Transverse colon (tissue), 4 donors: ENCODE data around the gene RBM41. TPM values are rescaled to one million over a fixed set of nuclear protein-coding genes. Genes with fewer than 3 reads are reported as not detected.

ENCODE experiments used
- DNase-seq: peaks from one replicate; pipeline ENCODE4 v3.0.0-alpha.2; 2019
- H3K27ac ChIP-seq, 4 donors: fragments of 200-600 bp; sonication (generic); 2 replicates each; pipeline ENCODE4 v1.5.1; 2016 to 2018; ENCODE audit warnings: inconsistent platforms in 4 of 4
- H3K27me3 ChIP-seq: fragments of 200-600 bp; sonication (generic); 2 replicates; pipeline ENCODE4 v1.5.1; 2017; ENCODE audit warnings: inconsistent platforms
- H3K36me3 ChIP-seq, 4 donors: fragments of 200-600 bp; sonication (generic); 2 replicates each; pipeline ENCODE4 v1.5.1; 2017 to 2019; ENCODE audit warnings: inconsistent platforms in 4 of 4
- H3K4me1 ChIP-seq, 4 donors: fragments of 200-600 bp; sonication (generic); 2 replicates each; pipeline ENCODE4 v1.5.1; 2017 to 2020; ENCODE audit warnings: inconsistent platforms in 4 of 4
- H3K4me3 ChIP-seq, 4 donors: fragments of 200-600 bp; sonication (generic); 1 replicate in 1 of 4; 2 replicates in 3 of 4; pipeline versions ENCODE4 v1.5.1 to v1.6.1; 2017 to 2019; ENCODE audit warnings: inconsistent platforms in 4 of 4
- H3K9me3 ChIP-seq, 2 donors: fragments of 200-600 bp; sonication (generic); 2 replicates each; pipeline ENCODE4 v1.5.1; 2017 to 2019; ENCODE audit warnings: inconsistent platforms in 2 of 2
- CTCF ChIP-seq, 5 experiments: fragments of 200-600 bp in 3 of 5; fragments of 450-650 bp in 2 of 5; sonication (generic) in 3 of 5; IDR thresholded peaks; 1 replicate in 2 of 5; 2 replicates in 3 of 5; pipeline ENCODE4 v1.5.1; 2016 to 2017; ENCODE audit warnings: antibody characterized with exemption in 5 of 5, inconsistent platforms in 3 of 5, mild to moderate bottlenecking in 2 of 5, moderate library complexity in 1 of 5
- EP300 ChIP-seq: sonication (generic); formaldehyde crosslinking; IDR thresholded peaks from one replicate; pipeline ENCODE4 v1.6.1; 2017; ENCODE audit warnings: antibody characterized with exemption, low read depth
- POLR2A ChIP-seq: fragments of 450-650 bp; IDR thresholded peaks from one replicate; pipeline ENCODE4 v1.6.1; 2016; ENCODE audit warnings: antibody characterized with exemption, mild to moderate bottlenecking, moderate library complexity
- POLR2AphosphoS5 ChIP-seq, 3 donors: sonication (generic); formaldehyde crosslinking; IDR thresholded peaks; one replicate each; pipeline ENCODE4 v1.6.1; 2016; ENCODE audit warnings: antibody characterized with exemption in 3 of 3
- WGBS, 2 donors: methylation state at CpG; one replicate each; pipeline ENCODE4 v1.1.5; 2018; ENCODE audit warnings: low coverage in 1 of 2; 5-methylcytosine and 5-hydroxymethylcytosine counted together
- in situ Hi-C, 4 donors: fragments of 200-750 bp; cut with MboI; loops; one replicate each; pipeline versions ENCODE4 v1.15.0 to v1.15.1; 2017; ENCODE audit warnings: low sequenced_read_pairs in 3 of 4, low pct_ligation_motif_present in 1 of 4, low pct_unique_long_range_greater_than_20kb in 1 of 4
- intact Hi-C: fragments of 100-400 bp; cut with DNase I; formaldehyde crosslinking; loops from one replicate; pipeline ENCODE4 v1.15.1; 2023; ENCODE audit warnings: low total_unique reads
- total RNA-seq, 4 donors: library from RNA; depleted of rRNA; stranded (reverse); fragments of >200 nt; gene quantifications; one replicate each; pipeline ENCODE4 v1.1.0, GENCODE V29; 2016

Gene RBM41
- total RNA-seq, 4 donors from 2014 or later = 10.1 to 28.8 (median 20.5) TPM

GRCh38 chrX:107014936-107015335, 103.7 kb downstream of the RBM41 start:
- DNase-seq = no peak
- H3K4me1 ChIP-seq = no peaks in the 10 kb centered on the region
- in situ Hi-C loops = loop anchor here in 1 of 4 donors (25.0 kb wide), 1 partner anchor 772 kb away; the partner anchor contains the start of genes NCBP2L and TSC22D3
- H3K27ac ChIP-seq = no peak overlapping the region
- intact Hi-C loops = no loop called here
- 26% methylated on average over 1 of the region's 1 CpG; no CpG with 5 or more reads in 1 of the 2 donors for WGBS, 2 donors
- H3K27me3 ChIP-seq = no peaks in the 10 kb centered on the region
- no peaks in the 10 kb centered on the region for H3K36me3 ChIP-seq
- no peaks in the 10 kb centered on the region for H3K9me3 ChIP-seq
- TF ChIP-seq EP300 (no peak), POLR2A (no peak), POLR2AphosphoS5 (IDR thresholded peaks at IDR 0.05) (no peak), CTCF (IDR thresholded peaks at IDR 0.05) (no peak)
- H3K4me3 ChIP-seq = no peak overlapping the region

Other genes starting within 250 kb of the RBM41 start
- gene RIPPLY1, start 215.5 kb downstream of the RBM41 start, total RNA-seq = not detected
- under 1 TPM in 2 of 4 donors, not detected in 2; 0.16 to 0.27 TPM for gene CLDN2, start 198.4 kb downstream of the RBM41 start, total RNA-seq
- gene MORC4, start 118.6 kb downstream of the RBM41 start, total RNA-seq = 10 to 100 TPM in 1 of 4 donors, 1 to 10 TPM in 3; 6.3 to 19.1 (median 8.9) TPM
- gene NUP62CL, start 87.6 kb upstream of the RBM41 start, total RNA-seq = 1 to 10 TPM in 3 of 4 donors, not detected in 1; 1.5 to 6.4 (median 3.5) TPM
- not detected for gene DNAAF6, start 87.8 kb upstream of the RBM41 start, total RNA-seq